ENCODE measurements around the gene SGTA.

DNA sequence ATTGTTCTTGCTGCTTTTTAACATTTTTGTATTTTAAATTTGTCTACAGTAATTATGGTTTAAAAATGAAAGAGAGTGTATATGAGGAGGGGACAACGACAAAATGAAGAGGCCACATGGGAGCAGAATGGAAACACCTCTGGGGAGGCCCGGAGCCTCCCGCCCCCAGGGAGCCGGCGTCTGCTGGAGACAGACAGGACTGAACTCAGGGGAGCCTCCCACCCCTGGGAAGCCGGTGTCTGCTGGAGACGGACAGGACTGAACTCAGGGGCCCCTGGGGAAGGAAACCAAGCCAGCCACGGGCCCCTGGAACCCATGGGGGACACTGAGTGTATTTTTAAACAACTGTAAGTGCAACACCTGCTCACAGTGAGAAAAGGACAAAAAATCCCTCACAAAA lies 26.6 kb downstream of the SGTA start:
- TF ChIP-seq, protein P1, sequence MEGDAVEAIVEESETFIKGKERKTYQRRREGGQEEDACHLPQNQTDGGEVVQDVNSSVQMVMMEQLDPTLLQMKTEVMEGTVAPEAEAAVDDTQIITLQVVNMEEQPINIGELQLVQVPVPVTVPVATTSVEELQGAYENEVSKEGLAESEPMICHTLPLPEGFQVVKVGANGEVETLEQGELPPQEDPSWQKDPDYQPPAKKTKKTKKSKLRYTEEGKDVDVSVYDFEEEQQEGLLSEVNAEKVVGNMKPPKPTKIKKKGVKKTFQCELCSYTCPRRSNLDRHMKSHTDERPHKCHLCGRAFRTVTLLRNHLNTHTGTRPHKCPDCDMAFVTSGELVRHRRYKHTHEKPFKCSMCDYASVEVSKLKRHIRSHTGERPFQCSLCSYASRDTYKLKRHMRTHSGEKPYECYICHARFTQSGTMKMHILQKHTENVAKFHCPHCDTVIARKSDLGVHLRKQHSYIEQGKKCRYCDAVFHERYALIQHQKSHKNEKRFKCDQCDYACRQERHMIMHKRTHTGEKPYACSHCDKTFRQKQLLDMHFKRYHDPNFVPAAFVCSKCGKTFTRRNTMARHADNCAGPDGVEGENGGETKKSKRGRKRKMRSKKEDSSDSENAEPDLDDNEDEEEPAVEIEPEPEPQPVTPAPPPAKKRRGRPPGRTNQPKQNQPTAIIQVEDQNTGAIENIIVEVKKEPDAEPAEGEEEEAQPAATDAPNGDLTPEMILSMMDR (conservative IDR thresholded peaks at IDR 0.05; ENCODE audit: low read length) = no peak
- no peak for TF ChIP-seq EZH2phosphoT487 (IDR thresholded peaks at IDR 0.05; ENCODE audit: borderline replicate concordance)
